Smooth muscle cell (in vitro differentiated cells): ENCODE data around the gene KCNMA1. TPM values are rescaled to one million over a fixed set of nuclear protein-coding genes. Genes with fewer than 3 reads are reported as not detected.

ENCODE experiments used
- DNase-seq: peaks from one replicate; lab custom pipeline; 2025; ENCODE audit not compliant: unreplicated experiment; lab: John Stamatoyannopoulos, UW
- H2AFZ ChIP-seq: fragments of 200-600 bp; sonication (generic); 2 replicates; pipeline ENCODE4 v1.6.0; 2016; ENCODE audit warnings: antibody characterized with exemption, low read depth, mild to moderate bottlenecking
- H3F3A ChIP-seq: fragments of 200-600 bp; sonication (generic); 2 replicates; pipeline ENCODE4 v1.6.0; 2017; ENCODE audit warnings: antibody characterized with exemption, low read depth
- H3K27ac ChIP-seq: fragments of 200-600 bp; sonication (generic); 2 replicates; pipeline ENCODE4 v1.5.1; 2016; ENCODE audit warnings: low read depth, mild to moderate bottlenecking
- H3K27me3 ChIP-seq: fragments of 200-600 bp; sonication (generic); 2 replicates; pipeline ENCODE4 v1.6.1; 2016; ENCODE audit warnings: low read depth, mild to moderate bottlenecking
- H3K36me3 ChIP-seq: fragments of 200-600 bp; sonication (generic); 2 replicates; pipeline ENCODE4 v1.5.1; 2016; ENCODE audit warnings: low read depth
- H3K4me1 ChIP-seq: fragments of 200-600 bp; sonication (generic); 2 replicates; pipeline ENCODE4 v1.5.1; 2016; ENCODE audit warnings: low read depth
- H3K4me2 ChIP-seq: fragments of 200-600 bp; sonication (generic); 2 replicates; pipeline ENCODE4 v1.6.0; 2016; ENCODE audit warnings: mild to moderate bottlenecking
- H3K4me3 ChIP-seq: fragments of 200-600 bp; sonication (generic); 2 replicates; pipeline ENCODE4 v1.5.1; 2016; ENCODE audit warnings: mild to moderate bottlenecking
- H3K79me2 ChIP-seq: fragments of 200-600 bp; sonication (generic); 2 replicates; pipeline ENCODE4 v1.6.0; 2016; ENCODE audit warnings: low read depth, mild to moderate bottlenecking
- H3K9ac ChIP-seq: fragments of 200-600 bp; sonication (generic); 2 replicates; pipeline ENCODE4 v1.6.0; 2016; ENCODE audit warnings: low read depth
- H3K9me3 ChIP-seq: fragments of 200-600 bp; sonication (generic); replicated peaks from 2 replicates; pipeline ENCODE4 v1.5.1; 2016; ENCODE audit warnings: low read depth
- H4K20me1 ChIP-seq: fragments of 200-600 bp; sonication (generic); 2 replicates; pipeline ENCODE4 v1.6.0; 2016; ENCODE audit warnings: low read depth
- CTCF ChIP-seq: fragments of 200-600 bp; sonication (generic); IDR thresholded peaks from 2 replicates; pipeline ENCODE4 v1.5.1; 2017; ENCODE audit warnings: borderline replicate concordance, mild to moderate bottlenecking, antibody characterized with exemption; ENCODE audit not compliant: insufficient read depth, poor library complexity, severe bottlenecking
- WGBS: methylation state at CpG from one replicate; pipeline ENCODE4 v1.1.7; 2016; ENCODE audit warnings: low lambda C conversion rate; 5-methylcytosine and 5-hydroxymethylcytosine counted together
- polyA plus RNA-seq: library from polyadenylated mRNA; unstranded; fragments of >200 nt; fragmentation: Nextera tagmentation; extraction: Ambion mirVana; gene quantifications from 2 replicates; pipeline ENCODE4 v1.2.1, GENCODE V29; 2016
- total RNA-seq: library from RNA; depleted of rRNA; stranded (reverse); fragments of >200 nt; gene quantifications from 2 replicates; pipeline ENCODE4 v1.2.3, GENCODE V29; 2014

The KCNMA1 gene
- total and polyA plus RNA-seq, 2 experiments from 2014 or later = 9.1 to 23.4 TPM

GRCh38 chr10:77377678-77378352, 259.8 kb downstream of the KCNMA1 start:
- Histone ChIP-seq H2AFZ (no peak overlapping the region), H3K4me3 (no peak overlapping the region), H3K4me2 (no peak overlapping the region), H3K4me1 (no peaks in the 10 kb centered on the region), H3F3A (no peaks in the 10 kb centered on the region), H4K20me1 (no peaks in the 10 kb centered on the region), H3K27ac (no peak overlapping the region), H3K79me2 (no peaks in the 10 kb centered on the region), H3K36me3 (no peaks in the 10 kb centered on the region), H3K27me3 (no peaks in the 10 kb centered on the region), H3K9ac (no peak overlapping the region), H3K9me3 (no peaks in the 10 kb centered on the region)
- no peak for DNase-seq
- WGBS = 69% methylated on average over 6 of the region's 6 CpGs
- TF ChIP-seq CTCF = no peak

- Histone ChIP-seq H3K27me3 (no peaks in the 10 kb centered on the region), H3K4me1 (no peaks in the 10 kb centered on the region), H4K20me1 (no peaks in the 10 kb centered on the region), H3K9me3 (no peaks in the 10 kb centered on the region), H3K4me3 (no peak overlapping the region), H3K4me2 (no peak overlapping the region), H3K27ac (no peak overlapping the region), H3K79me2 (no peaks in the 10 kb centered on the region), H3K36me3 (no peaks in the 10 kb centered on the region), H3F3A (no peaks in the 10 kb centered on the region), H3K9ac (no peak overlapping the region), H2AFZ (no peak overlapping the region)
- no peak for TF ChIP-seq CTCF
- DNase-seq = no peak
- 79% methylated on average over 5 of the region's 5 CpGs for WGBS
These were observed 260.6 kb downstream of the KCNMA1 start for GRCh38 chr10:77377034-77377433.

GRCh38 chr10:77374189-77374656, 263.4 kb downstream of the KCNMA1 start:
- Histone ChIP-seq H3K9ac (no peak overlapping the region), H3K4me1 (no peaks in the 10 kb centered on the region), H3K36me3 (no peaks in the 10 kb centered on the region), H2AFZ (no peak overlapping the region), H4K20me1 (no peaks in the 10 kb centered on the region), H3K27me3 (no peaks in the 10 kb centered on the region), H3K4me3 (no peak overlapping the region), H3K4me2 (no peak overlapping the region), H3K79me2 (no peaks in the 10 kb centered on the region), H3K27ac (no peak overlapping the region), H3F3A (no peaks in the 10 kb centered on the region), H3K9me3 (no peaks in the 10 kb centered on the region)
- WGBS = 89% methylated on average over 2 of the region's 2 CpGs
- TF ChIP-seq CTCF = no peak
- no peak for DNase-seq
